Mesothelial cell of epicardium (in vitro differentiated cells): ENCODE data around the gene NDUFS2. TPM values are rescaled to one million over a fixed set of nuclear protein-coding genes. Genes with fewer than 3 reads are reported as not detected.

ENCODE experiments used
- DNase-seq, 2 experiments: peaks; one replicate each; pipeline ENCODE4 v3.0.0; 2021; ENCODE audit warnings: low spot score in 2 of 2; ENCODE audit not compliant: unreplicated experiment in 2 of 2
- H3K27ac Mint-ChIP-seq: 2 replicates; pipeline ENCODE4 v1.8.0; 2021; ENCODE audit warnings: mixed read lengths
- H3K27me3 Mint-ChIP-seq: 2 replicates; pipeline ENCODE4 v1.8.0; 2021; ENCODE audit warnings: low read depth, mixed read lengths
- H3K36me3 Mint-ChIP-seq: 2 replicates; pipeline ENCODE4 v1.8.0; 2021; ENCODE audit warnings: mixed read lengths
- H3K4me1 Mint-ChIP-seq: 2 replicates; pipeline ENCODE4 v1.8.0; 2021; ENCODE audit warnings: mixed read lengths
- H3K4me3 Mint-ChIP-seq: 2 replicates; pipeline ENCODE4 v1.8.0; 2021; ENCODE audit warnings: mild to moderate bottlenecking, moderate library complexity, mixed read lengths
- H3K9me3 Mint-ChIP-seq: 2 replicates; pipeline ENCODE4 v1.8.0; 2021; ENCODE audit warnings: mixed read lengths
- CTCF ChIP-seq: fragments of 200-600 bp; sonication (generic); IDR thresholded peaks from one replicate; pipeline ENCODE4 v1.5.0; 2021; ENCODE audit warnings: antibody characterized with exemption; ENCODE audit not compliant: unreplicated experiment
- total RNA-seq: library from RNA; stranded (reverse); gene quantifications from 3 replicates; pipeline ENCODE4 v1.2.1, GENCODE V29; 2021

Gene NDUFS2
- total RNA-seq, 1 donor from 2014 or later: 70.1 TPM

- H3K4me1 Mint-ChIP-seq: peaks cover 22% of the 10 kb centered on the region
- H3K27ac Mint-ChIP-seq: no peak overlapping the region
Measured at GRCh38 chr1:161193561-161194235, 8.5 kb upstream of the NDUFS2 start.

DNA sequence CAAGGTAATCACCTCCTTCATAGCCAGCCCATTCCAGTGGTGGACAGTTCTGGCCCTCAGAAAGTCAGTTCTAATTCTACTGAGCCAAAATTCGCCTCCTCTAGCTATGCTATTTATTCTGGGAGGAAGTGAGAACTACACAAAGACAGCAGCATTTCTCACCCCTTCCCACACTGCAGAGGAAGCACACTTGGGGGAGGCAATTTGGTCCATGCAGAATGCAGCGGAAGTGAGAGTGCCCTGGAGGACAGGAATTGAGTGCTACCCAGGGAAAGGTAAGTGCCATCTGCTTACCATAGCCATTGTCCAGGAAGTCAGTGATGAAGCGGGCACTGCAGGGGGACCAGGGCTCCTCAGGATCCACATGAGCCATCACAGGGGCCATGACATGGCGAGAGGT, 7.0 kb upstream of the NDUFS2 start:
- peaks cover 36% of the 10 kb centered on the region for H3K4me1 Mint-ChIP-seq
- H3K4me3 Mint-ChIP-seq: no peak overlapping the region
- no peak overlapping the region for H3K27ac Mint-ChIP-seq
- no peak for DNase-seq
- H3K36me3 Mint-ChIP-seq: no peaks in the 10 kb centered on the region
- no peak for TF ChIP-seq CTCF
- no peaks in the 10 kb centered on the region for H3K27me3 Mint-ChIP-seq
- H3K9me3 Mint-ChIP-seq: no peaks in the 10 kb centered on the region

More at GRCh38 chr1:161193561-161194235, 8.5 kb upstream of the NDUFS2 start:
- Mint-ChIP-seq H3K9me3 (no peaks in the 10 kb centered on the region), H3K4me3 (no peak overlapping the region), H3K36me3 (no peaks in the 10 kb centered on the region), H3K27me3 (no peaks in the 10 kb centered on the region)
- no peak for TF ChIP-seq CTCF
- no peak for DNase-seq

DNA sequence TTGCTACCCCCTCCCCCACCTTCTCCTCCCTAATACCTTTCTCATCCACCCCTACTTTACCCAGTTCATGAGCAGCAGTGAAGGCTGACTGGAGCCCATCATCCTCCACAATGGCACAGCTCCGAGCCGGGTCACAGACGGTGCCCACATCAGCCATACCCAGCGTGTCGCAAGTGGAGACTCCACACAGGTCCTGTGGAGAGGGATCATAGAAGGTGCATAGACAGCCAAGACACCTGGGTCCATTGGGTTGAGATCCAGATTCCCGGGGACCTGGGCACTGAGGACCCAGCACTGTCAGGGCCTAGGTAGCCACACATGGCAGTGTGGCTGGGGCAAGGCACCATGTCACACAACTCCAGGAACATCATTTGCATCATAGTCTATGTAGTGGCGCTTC, 6.1 kb upstream of the NDUFS2 start:
- no peak overlapping the region for H3K27ac Mint-ChIP-seq

DNA sequence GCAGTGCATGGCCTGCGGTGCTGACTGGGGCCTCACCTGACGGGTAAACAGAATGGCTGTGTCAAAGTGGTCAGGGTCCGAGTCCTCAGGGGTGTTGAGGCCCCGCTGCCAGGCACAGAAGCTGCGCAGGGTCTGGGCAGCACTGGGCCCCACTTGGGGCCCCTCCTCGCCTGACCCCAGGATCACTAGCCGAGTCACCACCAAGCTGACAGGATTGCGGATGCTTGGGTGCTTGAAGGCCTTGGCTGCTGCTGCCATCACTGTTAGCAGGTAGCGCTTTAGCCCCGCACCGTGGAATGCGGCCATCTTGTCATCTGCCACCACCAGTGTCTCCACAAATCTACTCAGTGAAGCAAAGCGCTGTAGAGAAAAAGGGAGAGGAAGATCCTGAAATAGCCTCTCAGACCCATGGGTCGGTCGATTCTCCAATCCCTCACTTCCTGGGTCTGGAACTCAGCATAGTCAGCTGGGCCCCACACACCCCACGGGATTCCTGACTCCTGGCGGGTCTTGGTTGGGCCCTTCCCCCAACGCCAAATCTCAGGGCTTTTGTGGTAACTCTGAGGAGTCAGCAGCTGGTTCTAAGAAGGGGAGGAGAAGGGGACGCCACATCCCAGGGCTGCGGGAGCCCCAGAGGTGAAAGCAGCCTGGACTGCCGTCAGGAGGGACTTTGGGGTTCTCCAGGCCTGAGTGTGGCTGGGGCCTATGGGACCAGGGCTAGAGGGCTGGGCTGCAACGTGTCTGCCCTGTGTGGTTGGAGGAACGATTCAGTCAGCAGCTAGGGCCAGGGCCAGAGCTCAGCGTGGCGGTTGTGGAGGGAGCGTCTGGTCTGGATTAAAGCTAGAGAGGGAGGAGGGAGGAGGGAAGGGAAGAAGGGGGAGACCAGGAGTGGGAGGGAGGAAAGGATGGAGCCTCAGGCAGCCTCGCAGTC, 5.4 kb upstream of the NDUFS2 start:
- peak overlapping the region; percentile 62 for H3K4me3 Mint-ChIP-seq
- peak overlapping the region; percentile 92 for H3K27ac Mint-ChIP-seq
- H3K4me1 Mint-ChIP-seq: peaks cover 51% of the 10 kb centered on the region
- TF ChIP-seq CTCF: no peak
- no peaks in the 10 kb centered on the region for H3K9me3 Mint-ChIP-seq
- H3K27me3 Mint-ChIP-seq: no peaks in the 10 kb centered on the region
- DNase-seq: peak in 1 of 2 experiments; percentile 55
- H3K36me3 Mint-ChIP-seq: no peaks in the 10 kb centered on the region

More for the DNA sequence above, 6.1 kb upstream of the NDUFS2 start:
- H3K36me3 Mint-ChIP-seq: no peaks in the 10 kb centered on the region
- no peak overlapping the region for H3K4me3 Mint-ChIP-seq
- H3K4me1 Mint-ChIP-seq: peaks cover 44% of the 10 kb centered on the region
- no peak for TF ChIP-seq CTCF
- DNase-seq: no peak
- no peaks in the 10 kb centered on the region for H3K9me3 Mint-ChIP-seq
- no peaks in the 10 kb centered on the region for H3K27me3 Mint-ChIP-seq

DNA sequence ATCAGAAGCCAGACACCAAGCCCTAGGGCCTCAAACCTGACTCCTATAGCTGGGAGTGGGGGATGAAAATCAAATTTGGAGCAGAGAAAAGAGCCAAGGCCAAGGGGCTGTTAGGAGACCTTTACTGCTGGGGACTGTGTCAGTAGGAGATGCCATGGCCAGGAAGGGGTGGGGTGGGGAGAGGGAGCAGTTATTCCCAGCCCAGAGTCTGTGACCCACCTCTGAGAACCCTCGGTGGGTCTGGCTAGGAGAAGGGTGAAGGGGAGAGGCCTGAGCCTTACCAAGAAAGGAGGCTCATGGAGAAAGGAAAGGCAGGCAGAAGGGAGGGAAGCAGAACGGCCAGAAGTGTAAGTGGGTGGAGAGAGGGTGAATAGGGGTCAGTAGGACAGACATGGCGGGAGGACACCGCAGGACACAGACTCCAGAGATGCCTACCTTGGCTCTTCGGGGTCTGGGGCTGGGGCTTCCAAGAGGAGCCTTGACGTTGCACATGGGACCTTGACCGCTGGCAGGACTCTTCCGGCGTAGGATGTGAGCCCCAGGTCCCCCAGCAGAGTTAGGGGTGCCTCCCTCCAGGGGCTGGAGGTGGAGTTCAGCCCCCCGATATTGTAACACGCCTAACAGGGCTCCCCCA, 4.5 kb upstream of the NDUFS2 start:
- Mint-ChIP-seq H3K4me3 (peak overlapping the region; percentile 62), H3K27ac (peak overlapping the region; percentile 92), H3K27me3 (no peaks in the 10 kb centered on the region), H3K9me3 (no peaks in the 10 kb centered on the region), H3K4me1 (peaks cover 52% of the 10 kb centered on the region), H3K36me3 (no peaks in the 10 kb centered on the region)
- DNase-seq: no peak
- TF ChIP-seq CTCF: no peak
